Left kidney (tissue), 2 donors: ENCODE data around the gene C16orf92. TPM values are rescaled to one million over a fixed set of nuclear protein-coding genes. Genes with fewer than 3 reads are reported as not detected.

Source experiments
- DNase-seq: peaks from one replicate; pipeline ENCODE4 v3.0.0-alpha.2; 2013
- polyA plus RNA-seq: library from polyadenylated mRNA; unstranded; fragments of 120-200 nt; gene quantifications from one replicate; pipeline ENCODE4 v1.2.1, GENCODE V29; 2013; ENCODE audit not compliant: insufficient read length

Gene C16orf92
- polyA plus RNA-seq, 1 donor, result not detected

DNA sequence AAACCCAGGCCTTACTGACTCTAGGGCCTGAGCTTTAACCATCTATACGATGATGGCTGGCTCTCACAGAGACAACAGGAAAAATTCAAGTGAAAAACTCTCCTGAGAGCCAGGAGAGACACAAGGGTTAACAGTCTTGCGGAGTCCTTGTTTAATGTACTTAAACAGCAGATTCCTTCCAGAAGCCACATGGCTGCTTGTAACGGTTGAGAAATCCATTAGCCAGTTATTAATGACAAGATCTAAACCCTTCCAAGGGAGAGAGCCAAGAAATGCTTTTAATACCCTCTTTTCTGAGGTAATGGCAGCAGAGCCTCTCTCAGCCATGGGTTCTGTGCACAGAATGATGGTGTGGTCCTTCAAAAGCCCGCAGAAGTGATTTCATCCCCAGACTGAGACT, 37.3 kb downstream of the C16orf92 start:
- no peak for DNase-seq

DNA sequence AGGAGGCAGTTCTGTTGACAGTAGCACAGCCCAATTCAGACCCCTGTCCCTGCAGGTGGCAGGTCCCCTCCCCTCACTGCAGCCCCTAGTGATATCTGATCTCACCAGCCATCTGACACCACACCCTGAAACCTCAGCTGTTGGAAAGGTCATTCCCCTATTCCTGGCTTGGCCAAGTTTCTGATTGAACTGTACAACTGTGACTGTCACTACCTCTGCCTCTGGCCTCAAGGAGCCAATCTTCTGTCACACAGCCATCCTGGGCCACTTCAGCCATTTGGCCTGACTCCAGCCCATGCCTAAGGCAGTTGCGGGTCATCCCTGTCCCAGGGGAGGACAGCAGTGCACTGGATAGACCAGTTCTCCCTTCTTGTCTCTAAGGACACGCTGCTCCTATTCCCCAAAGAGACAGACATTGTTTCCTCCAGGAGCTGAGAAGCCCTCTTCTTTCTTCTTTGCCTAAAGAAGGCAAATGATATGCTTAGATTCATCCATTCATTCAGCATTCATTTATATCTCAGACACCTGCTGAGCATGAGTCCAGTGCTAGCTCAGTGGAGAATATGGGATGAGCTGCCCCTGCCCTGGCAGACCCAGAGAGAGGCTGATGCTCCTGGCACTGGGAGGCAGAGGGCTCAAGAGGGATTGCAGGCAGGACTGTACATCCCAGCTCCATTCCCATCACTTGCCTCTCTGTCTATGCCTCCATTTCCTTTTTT, 38.0 kb downstream of the C16orf92 start:
- no peak for DNase-seq

DNA sequence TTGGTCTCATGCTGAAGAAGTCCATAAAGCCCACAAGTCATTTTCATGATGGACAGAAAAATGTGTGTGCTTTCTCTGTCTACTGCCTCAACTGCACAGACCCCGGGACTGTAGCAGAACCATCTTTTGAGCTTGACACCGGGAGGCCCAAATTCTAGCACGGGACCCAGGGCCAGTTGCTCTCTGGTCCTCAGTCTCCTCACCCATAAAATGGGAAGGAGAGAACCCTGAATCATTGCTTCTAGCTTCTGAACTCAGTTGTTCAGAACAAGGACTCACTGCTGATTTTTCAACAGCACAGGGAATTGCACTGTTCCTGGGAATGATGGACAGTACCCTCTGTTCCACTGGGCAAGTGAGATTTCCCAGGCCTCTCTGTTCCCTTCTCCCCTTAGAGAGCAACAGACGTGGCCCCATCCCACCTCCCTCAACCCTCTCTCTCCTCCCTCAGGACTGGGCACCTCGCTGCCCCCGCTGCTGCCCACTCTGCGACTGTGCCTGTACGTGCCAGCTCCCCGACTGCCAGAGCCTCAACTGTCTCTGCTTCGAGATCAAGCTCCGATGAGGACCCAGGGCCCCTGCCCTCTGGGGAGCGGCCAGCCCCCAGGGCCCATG, 40.4 kb downstream of the C16orf92 start:
- no peak for DNase-seq

DNA sequence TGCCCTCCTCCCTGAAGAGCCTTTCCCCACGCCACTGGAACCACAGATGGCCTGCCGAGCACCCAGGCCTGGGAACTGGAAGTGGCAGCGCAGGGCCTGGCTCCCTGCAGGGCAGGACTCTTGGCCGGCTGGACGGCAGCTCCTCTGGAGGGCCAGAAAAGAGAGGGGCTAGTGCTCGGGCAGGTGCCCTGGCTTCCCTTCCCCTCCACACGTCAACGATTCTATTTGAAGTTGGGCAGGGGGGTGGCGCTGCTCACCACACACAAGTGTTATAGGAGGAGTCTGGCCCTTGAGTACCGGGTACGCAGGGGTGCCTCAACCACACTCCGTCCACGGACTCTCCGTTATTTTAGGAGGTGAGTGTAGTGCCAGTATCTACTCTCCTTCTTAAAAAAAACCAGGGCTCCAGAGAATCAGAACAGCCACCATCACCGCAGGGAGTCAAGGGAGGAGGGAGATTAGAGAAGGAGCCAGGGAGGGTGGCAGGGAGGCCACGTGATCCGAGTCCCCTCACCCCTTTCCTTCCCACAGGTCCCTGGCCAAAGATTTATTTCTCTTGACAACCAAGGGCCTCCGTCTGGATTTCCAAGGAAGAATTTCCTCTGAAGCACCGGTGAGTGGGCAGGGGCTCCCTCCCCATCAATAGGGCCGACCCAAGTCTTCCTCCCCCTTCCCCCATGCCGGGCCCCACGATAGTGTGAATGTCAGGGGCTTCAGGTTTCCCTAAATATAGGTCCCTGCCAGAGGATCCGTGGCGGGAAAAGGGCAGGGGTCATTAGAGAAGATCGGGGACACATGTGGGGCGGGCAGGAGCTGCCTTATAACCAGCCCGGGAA, 41.1 kb downstream of the C16orf92 start:
- DNase-seq, result peak; percentile 81

DNA sequence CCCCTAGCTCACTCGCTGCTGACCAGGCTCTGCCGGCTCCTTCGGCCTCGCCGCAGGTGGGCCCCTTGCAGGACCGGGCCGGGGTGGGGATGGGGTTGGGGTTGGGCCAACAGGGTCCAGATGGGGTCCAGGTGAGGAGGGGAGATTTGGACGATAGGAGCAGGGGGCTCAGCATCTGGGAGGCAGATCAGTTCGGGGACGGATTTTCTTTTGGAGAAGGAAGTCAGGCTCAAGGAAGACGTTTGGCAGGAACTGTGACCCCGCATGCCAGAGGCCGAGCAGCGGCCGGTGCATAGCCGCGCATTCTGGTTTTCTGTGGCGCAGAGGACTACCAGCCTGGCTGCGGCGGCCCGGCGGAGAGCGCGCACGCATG, 41.7 kb downstream of the C16orf92 start:
- DNase-seq, result no peak

DNA sequence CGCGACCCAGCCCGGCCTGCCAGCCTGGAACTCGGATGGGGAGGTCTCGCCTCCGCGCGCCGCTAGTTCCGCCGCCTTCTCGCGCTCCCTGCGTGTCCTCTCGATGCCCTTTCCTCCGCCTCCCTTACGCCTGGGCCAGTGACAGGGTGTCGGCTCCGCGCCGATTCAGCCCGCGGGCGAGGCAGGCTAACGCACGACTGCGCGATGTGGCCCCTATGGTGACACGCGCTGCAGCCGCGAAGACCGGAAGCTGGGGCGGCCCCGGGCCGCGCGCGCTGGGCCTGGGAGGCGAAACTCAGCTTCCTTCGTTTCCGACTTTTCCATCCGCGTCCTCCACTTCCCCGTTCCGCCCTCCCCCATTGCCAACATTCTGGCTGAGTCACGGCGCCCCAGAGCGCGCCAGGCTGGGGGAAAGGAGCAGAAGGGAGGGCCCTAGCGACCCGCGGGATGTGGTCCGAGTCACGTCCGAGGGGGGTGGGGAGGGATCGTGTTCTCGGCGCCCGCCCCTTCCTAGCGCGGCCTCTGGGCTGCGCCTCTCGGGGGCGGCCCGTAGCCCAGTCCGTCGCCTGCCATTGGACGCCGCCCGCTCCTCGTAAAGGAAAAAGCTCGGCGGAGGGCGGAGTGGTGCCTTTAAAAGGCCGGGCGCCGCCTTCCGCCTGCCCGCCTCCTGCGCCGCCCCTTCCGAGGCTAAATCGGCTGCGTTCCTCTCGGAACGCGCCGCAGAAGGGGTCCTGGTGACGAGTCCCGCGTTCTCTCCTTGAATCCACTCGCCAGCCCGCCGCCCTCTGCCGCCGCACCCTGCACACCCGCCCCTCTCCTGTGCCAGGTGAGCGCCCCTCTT, 42.3 kb downstream of the C16orf92 start, which contains the start of gene ALDOA:
ALDOA (plus strand) TSS at position 659 of the 841 bp plus-strand sequence. CDS start 1,138 bp downstream, outside the sequence.
- peak; percentile 97 for DNase-seq

DNA sequence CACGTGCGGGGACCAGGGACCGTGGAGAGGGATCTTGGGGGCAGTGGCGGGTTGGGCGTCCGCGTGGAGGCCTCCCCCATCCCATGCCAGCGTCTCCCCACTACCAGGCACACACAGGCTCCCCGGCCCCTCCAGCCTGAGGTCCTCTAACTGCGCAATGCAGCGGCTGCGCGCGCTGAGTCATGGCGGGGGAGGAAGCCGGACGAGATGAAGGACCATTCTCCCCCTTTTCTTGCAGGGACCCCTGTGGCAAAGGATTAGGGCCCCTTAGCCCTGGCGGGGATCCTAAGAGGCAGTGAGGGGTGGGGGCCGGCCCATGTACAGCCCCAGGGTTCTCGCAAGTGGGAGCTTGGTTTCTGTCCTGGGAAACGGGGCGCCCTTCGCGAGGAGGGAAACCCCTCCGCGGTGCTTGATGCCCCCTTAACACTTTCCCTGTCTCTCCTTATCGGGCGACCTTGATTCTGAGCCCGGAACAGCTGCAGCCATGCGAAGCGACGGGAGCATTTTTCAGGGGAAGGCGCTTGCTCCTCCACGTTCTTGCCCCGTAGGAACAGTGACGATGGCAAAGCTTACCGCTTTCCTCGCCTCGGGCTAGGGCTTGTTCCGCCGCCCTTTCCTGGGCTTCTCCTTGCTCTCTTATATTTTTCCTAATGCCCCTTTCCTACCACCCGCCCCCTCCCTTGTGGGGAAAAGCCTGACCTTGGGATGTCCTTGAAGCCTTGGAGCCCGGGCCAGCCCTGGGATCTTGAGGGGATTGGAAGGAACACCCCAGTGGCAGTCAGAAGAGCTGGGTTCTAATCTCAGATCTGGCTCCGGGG, 43.2 kb downstream of the C16orf92 start:
- DNase-seq, result no peak

DNA sequence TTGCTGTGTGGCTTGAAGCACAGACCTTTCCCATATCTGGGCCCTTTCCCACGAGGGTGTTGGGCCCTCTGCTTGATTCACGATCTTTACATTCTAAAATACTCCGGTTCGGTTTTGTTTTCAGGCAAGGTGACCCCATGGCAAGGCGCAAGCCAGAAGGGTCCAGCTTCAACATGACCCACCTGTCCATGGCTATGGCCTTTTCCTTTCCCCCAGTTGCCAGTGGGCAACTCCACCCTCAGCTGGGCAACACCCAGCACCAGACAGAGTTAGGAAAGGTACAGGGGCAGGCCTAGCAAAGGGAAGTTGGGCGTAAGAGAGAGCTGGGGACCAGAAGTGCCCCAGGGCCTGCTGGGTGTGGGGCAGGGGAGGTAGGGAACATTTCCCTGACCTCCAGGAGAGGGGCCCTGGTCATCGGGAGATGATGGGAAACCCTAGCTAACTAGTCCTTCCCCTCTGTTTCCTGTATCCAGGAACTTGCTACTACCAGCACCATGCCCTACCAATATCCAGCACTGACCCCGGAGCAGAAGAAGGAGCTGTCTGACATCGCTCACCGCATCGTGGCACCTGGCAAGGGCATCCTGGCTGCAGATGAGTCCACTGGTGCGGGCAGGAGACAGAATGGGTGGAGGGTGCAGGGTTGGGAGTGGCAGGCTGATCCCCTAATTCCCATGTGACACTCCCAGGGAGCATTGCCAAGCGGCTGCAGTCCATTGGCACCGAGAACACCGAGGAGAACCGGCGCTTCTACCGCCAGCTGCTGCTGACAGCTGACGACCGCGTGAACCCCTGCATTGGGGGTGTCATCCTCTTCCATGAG, 44.0 kb downstream of the C16orf92 start:
- DNase-seq, result no peak

DNA sequence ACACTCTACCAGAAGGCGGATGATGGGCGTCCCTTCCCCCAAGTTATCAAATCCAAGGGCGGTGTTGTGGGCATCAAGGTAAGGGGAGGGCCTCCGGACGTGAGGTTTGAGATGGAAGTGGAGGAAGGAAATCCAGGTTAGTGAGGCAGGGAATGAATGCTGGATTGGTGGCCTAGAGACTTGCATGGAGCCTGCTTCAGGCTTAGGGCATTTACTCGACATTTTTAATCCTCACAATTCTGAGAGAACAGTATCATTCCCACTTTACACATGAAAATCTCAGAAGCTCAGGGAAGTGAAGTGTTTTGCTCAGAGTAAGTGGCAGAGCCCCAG, 44.6 kb downstream of the C16orf92 start:
- DNase-seq, result no peak

DNA sequence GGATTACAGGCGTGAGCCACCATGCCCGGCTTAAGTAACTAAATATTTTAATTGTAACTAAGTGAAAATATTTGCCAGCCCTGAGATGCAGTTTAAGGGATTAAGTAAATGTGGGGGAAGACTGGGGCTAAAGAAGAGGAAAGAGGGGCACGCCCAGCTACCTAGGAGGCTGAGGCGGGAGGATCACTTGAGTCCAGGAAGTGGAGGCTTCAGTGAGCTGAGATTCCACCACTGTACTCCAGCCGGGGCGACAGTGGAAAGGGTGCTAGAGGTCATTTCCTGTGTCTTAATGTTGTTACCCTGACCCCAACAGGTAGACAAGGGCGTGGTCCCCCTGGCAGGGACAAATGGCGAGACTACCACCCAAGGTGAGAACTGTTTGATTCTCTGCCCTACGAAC, 45.3 kb downstream of the C16orf92 start:
- DNase-seq, result no peak

DNA sequence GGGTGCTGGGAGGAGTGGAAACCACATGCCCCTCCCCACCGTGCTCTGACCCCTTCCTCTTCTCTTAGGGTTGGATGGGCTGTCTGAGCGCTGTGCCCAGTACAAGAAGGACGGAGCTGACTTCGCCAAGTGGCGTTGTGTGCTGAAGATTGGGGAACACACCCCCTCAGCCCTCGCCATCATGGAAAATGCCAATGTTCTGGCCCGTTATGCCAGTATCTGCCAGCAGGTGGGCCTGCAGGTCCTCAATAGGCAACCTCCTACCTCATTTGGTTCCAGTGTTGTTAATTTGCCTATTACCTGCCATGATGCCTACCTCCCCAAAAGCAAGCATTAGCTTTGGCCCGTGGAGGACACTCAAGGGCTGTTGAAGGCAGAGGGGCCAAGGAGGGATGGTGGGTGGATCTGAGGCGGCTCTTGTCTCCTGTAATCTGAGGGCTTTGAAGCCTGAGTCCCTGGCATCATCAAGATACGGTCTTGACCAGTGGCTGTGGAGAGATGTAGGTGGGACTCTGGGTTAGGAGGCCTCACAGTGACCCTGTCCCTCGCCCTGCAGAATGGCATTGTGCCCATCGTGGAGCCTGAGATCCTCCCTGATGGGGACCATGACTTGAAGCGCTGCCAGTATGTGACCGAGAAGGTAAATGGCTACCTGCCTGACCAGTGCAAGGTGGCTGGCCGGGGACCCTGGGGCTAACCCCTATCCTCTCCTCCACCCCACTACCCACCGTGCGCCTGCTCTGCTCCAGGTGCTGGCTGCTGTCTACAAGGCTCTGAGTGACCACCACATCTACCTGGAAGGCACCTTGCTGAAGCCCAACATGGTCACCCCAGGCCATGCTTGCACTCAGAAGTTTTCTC, 46.0 kb downstream of the C16orf92 start:
- no peak for DNase-seq

DNA sequence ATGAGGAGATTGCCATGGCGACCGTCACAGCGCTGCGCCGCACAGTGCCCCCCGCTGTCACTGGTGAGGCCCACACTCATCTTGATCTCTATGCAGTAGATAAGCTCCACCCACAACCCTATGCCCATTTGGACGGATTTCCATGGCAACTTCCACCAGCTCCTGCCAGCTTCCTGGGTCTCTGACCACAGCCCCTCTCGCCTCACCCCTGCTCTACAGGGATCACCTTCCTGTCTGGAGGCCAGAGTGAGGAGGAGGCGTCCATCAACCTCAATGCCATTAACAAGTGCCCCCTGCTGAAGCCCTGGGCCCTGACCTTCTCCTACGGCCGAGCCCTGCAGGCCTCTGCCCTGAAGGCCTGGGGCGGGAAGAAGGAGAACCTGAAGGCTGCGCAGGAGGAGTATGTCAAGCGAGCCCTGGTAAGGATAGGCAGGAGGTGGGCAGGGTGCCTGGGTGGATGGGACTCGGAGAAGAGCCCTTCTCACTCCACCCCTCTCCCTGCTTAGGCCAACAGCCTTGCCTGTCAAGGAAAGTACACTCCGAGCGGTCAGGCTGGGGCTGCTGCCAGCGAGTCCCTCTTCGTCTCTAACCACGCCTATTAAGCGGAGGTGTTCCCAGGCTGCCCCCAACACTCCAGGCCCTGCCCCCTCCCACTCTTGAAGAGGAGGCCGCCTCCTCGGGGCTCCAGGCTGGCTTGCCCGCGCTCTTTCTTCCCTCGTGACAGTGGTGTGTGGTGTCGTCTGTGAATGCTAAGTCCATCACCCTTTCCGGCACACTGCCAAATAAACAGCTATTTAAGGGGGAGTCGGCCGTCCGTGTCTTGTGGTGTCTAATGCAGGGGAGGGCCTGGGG, 46.8 kb downstream of the C16orf92 start:
- no peak for DNase-seq

DNA sequence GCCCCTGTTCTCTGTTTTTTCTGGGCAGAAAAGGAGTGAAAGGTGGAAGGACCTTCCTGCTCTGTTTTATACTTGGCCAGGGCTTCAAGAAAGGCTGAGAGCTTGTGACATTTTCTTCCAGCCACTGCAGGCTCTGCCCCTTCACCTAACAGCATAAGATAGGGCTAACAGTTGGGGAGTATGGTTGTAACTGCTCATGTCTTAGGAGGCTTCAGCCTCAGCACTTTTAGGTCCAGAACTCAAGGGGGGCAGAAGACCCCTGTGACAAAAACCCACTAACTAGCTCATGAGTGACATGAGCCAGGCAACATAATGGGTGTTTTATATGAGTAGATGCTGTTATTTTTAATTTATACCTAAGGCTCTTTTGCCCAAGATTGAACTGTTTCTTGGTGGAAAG, 47.5 kb downstream of the C16orf92 start:
- no peak for DNase-seq

Other genes with a start within 250 kb of the C16orf92 start
- gene ZG16, start 244.9 kb upstream of the C16orf92 start, polyA plus RNA-seq, result 0.08 TPM
- gene KIF22, start 232.4 kb upstream of the C16orf92 start, polyA plus RNA-seq, result 89.2 TPM
- gene MAZ, start 216.7 kb upstream of the C16orf92 start, polyA plus RNA-seq, result 304 TPM
- 19.4 TPM for gene PRRT2, start 211.0 kb upstream of the C16orf92 start, polyA plus RNA-seq
- gene PAGR1, start 207.0 kb upstream of the C16orf92 start, polyA plus RNA-seq, result 33.5 TPM
- 15.3 TPM for gene MVP, start 202.7 kb upstream of the C16orf92 start, polyA plus RNA-seq
- 79.4 TPM for gene CDIPT, start 160.0 kb upstream of the C16orf92 start, polyA plus RNA-seq
- 8.2 TPM for gene SEZ6L2, start 123.6 kb upstream of the C16orf92 start, polyA plus RNA-seq
- 0.86 TPM for gene ASPHD1, start 122.7 kb upstream of the C16orf92 start, polyA plus RNA-seq
- 23.9 TPM for gene KCTD13, start 97.0 kb upstream of the C16orf92 start, polyA plus RNA-seq
- 93.1 TPM for gene TMEM219, start 61.1 kb upstream of the C16orf92 start, polyA plus RNA-seq
- 45.3 TPM for gene TAOK2, start 49.3 kb upstream of the C16orf92 start, polyA plus RNA-seq
- 17.0 TPM for gene HIRIP3, start 27.6 kb upstream of the C16orf92 start, polyA plus RNA-seq
- 46.2 TPM for gene INO80E, start 27.0 kb upstream of the C16orf92 start, polyA plus RNA-seq
- gene DOC2A, start 12.2 kb upstream of the C16orf92 start, polyA plus RNA-seq, result 3.0 TPM
- 1.2 TPM for gene TLCD3B, start 8.1 kb downstream of the C16orf92 start, polyA plus RNA-seq
- gene ALDOA, start 42.6 kb downstream of the C16orf92 start, polyA plus RNA-seq, result 449 TPM
- gene PPP4C, start 52.8 kb downstream of the C16orf92 start, polyA plus RNA-seq, result 82.7 TPM
- gene TBX6, start 68.7 kb downstream of the C16orf92 start, polyA plus RNA-seq, result 1.1 TPM
- gene YPEL3, start 73.0 kb downstream of the C16orf92 start, polyA plus RNA-seq, result 43.1 TPM
- 13.6 TPM for gene GDPD3, start 90.3 kb downstream of the C16orf92 start, polyA plus RNA-seq
- gene MAPK3, start 100.0 kb downstream of the C16orf92 start, polyA plus RNA-seq, result 73.6 TPM
- 7.3 TPM for gene CORO1A, start 160.4 kb downstream of the C16orf92 start, polyA plus RNA-seq
- 23.4 TPM for gene BOLA2B, start 170.5 kb downstream of the C16orf92 start, polyA plus RNA-seq
- gene SLX1A, start 170.7 kb downstream of the C16orf92 start, polyA plus RNA-seq, result 30.7 TPM
- 15.8 TPM for gene SULT1A3, start 176.1 kb downstream of the C16orf92 start, polyA plus RNA-seq
- 27.9 TPM for gene NPIPB13, start 225.3 kb downstream of the C16orf92 start, polyA plus RNA-seq